ENCODE results near the gene PRELP. TPM values are rescaled to one million over a fixed set of nuclear protein-coding genes. Genes with fewer than 3 reads are reported as not detected.

The PRELP gene
- total and polyA plus RNA-seq, 9 of the 15 experiments (the other 6 are each of a cell fraction or from before 2014, with no cell fraction given): 0.04 TPM; not detected in 8

DNA sequence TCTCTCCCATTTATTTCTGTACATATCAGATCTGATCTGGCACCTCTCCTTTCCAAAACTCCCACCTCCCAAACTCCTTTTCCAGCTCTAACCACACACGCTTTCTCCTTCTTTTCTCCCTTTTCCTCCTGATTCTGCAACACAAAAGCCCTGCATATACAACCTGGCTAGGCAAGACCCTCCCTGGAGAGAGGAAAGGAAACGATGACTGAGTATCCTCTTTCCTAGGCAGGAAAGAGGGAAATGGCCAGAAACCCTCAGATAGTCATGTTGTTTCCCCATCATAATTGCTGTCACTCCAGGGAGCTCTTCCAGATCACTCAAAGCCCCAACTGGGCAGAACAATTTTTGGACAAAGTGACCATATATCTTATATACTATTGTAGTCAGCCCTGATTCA is 32.3 kb upstream of the PRELP start:
- no peak for FAIRE-seq
- Histone ChIP-seq H3K4me1 (replicated peaks in 1 of 2; ENCODE audit: control insufficient read depth in 2 of 2, insufficient read depth in 2 of 2, low read length in 2 of 2) (no peaks in the 10 kb centered on the region), H3K9me1 (ENCODE audit: control insufficient read depth, insufficient read depth, low read length) (no peaks in the 10 kb centered on the region), H3K27me3 (ENCODE audit: control insufficient read depth in 2 of 2, insufficient read depth in 2 of 2, low read length in 2 of 2) (peaks cover 18 to 40% of the 10 kb centered on the region in 2 experiments; a peak in 4 of 5 replicates), H3K4me3 (no peak overlapping the region), H3K9me3 (replicated peaks; ENCODE audit: control insufficient read depth, insufficient read depth, low read depth, low read length) (no peaks in the 10 kb centered on the region; the same call in 1 of the 2 replicates), H3K9ac (ENCODE audit: insufficient read depth in 1 of 2, low read depth in 2 of 2, low read length in 2 of 2) (no peak overlapping the region), H3K27ac (ENCODE audit: extremely low read depth, low read depth, low read length) (no peak overlapping the region), H3K36me3 (ENCODE audit: control insufficient read depth, insufficient read depth, low read length) (no peaks in the 10 kb centered on the region), H4K20me1 (replicated peaks; ENCODE audit: control insufficient read depth, insufficient read depth, low read length) (no peaks in the 10 kb centered on the region), H3K4me2 (ENCODE audit: insufficient read depth, low read length) (no peak overlapping the region), H3K79me2 (ENCODE audit: control insufficient read depth, insufficient read depth, low read length) (no peaks in the 10 kb centered on the region), H2AFZ (ENCODE audit: low read depth, low read length) (no peak overlapping the region)
- ChIA-PET CTCF (ENCODE audit: low intra/inter-chr PET ratio) (no interaction called here), POLR2A (interaction anchor here (0.6 to 1.0 kb wide), 3 partner anchors 12 to 402 kb away, joined by 3 read pairs; no protein-coding TSS in a partner anchor)
- WGBS (ENCODE audit: insufficient coverage, low coverage, missing lambda C conversion rate): 0% methylated on average over 2 of the region's 2 CpGs
- in situ Hi-C loops (cut with MboI) (loop anchor here (5.0 kb wide), 1 partner anchor 101 kb away; no protein-coding TSS in a partner anchor), intact Hi-C loops (cut with micrococcal nuclease) (loop anchor here (5.0 kb wide), 1 partner anchor 176 kb away; no protein-coding TSS in a partner anchor)
- ATAC-seq: no peak
- no TSS peak for BruUV-seq (replicated peaks)
- TF ChIP-seq ZNF436 (CRISPR knock-in tag; IDR thresholded peaks at IDR 0.05): no peak
- no peak for TF ChIP-seq PHF8 (IDR thresholded peaks at IDR 0.05; ENCODE audit: borderline replicate concordance, low read length)
- TF ChIP-seq ZNF134 (CRISPR knock-in tag; conservative IDR thresholded peaks at IDR 0.05): no peak
- no peak for TF ChIP-seq NCOR1 (IDR thresholded peaks at IDR 0.05)
- TF ChIP-seq, protein P1, sequence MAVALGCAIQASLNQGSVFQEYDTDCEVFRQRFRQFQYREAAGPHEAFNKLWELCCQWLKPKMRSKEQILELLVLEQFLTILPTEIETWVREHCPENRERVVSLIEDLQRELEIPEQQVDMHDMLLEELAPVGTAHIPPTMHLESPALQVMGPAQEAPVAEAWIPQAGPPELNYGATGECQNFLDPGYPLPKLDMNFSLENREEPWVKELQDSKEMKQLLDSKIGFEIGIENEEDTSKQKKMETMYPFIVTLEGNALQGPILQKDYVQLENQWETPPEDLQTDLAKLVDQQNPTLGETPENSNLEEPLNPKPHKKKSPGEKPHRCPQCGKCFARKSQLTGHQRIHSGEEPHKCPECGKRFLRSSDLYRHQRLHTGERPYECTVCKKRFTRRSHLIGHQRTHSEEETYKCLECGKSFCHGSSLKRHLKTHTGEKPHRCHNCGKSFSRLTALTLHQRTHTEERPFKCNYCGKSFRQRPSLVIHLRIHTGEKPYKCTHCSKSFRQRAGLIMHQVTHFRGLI (CRISPR knock-in tag; IDR thresholded peaks at IDR 0.05): no peak
- no peak for TF ChIP-seq ZNF384 (IDR thresholded peaks at IDR 0.05; ENCODE audit: low read depth, low read length)
- no peak for TF ChIP-seq ZNF282 (CRISPR knock-in tag; IDR thresholded peaks at IDR 0.05)
- TF ChIP-seq, protein P2, sequence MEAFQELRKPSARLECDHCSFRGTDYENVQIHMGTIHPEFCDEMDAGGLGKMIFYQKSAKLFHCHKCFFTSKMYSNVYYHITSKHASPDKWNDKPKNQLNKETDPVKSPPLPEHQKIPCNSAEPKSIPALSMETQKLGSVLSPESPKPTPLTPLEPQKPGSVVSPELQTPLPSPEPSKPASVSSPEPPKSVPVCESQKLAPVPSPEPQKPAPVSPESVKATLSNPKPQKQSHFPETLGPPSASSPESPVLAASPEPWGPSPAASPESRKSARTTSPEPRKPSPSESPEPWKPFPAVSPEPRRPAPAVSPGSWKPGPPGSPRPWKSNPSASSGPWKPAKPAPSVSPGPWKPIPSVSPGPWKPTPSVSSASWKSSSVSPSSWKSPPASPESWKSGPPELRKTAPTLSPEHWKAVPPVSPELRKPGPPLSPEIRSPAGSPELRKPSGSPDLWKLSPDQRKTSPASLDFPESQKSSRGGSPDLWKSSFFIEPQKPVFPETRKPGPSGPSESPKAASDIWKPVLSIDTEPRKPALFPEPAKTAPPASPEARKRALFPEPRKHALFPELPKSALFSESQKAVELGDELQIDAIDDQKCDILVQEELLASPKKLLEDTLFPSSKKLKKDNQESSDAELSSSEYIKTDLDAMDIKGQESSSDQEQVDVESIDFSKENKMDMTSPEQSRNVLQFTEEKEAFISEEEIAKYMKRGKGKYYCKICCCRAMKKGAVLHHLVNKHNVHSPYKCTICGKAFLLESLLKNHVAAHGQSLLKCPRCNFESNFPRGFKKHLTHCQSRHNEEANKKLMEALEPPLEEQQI (IDR thresholded peaks at IDR 0.05): no peak
- TF ChIP-seq, protein P3, sequence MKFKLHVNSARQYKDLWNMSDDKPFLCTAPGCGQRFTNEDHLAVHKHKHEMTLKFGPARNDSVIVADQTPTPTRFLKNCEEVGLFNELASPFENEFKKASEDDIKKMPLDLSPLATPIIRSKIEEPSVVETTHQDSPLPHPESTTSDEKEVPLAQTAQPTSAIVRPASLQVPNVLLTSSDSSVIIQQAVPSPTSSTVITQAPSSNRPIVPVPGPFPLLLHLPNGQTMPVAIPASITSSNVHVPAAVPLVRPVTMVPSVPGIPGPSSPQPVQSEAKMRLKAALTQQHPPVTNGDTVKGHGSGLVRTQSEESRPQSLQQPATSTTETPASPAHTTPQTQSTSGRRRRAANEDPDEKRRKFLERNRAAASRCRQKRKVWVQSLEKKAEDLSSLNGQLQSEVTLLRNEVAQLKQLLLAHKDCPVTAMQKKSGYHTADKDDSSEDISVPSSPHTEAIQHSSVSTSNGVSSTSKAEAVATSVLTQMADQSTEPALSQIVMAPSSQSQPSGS (CRISPR knock-in tag; IDR thresholded peaks at IDR 0.05): no peak
- no peak for TF ChIP-seq ZNF140 (CRISPR knock-in tag; IDR thresholded peaks at IDR 0.05)
- TF ChIP-seq ZFP36 (IDR thresholded peaks at IDR 0.05; ENCODE audit: low read depth, low read length, partially characterized antibody): no peak
- TF ChIP-seq TFAP4 (CRISPR knock-in tag; IDR thresholded peaks at IDR 0.05; ENCODE audit: borderline replicate concordance): no peak
- TF ChIP-seq EP300 (IDR thresholded peaks at IDR 0.05; ENCODE audit: low read length): no peak
- no peak for DNase-seq (ENCODE audit: extremely low read depth in 1 of 4, low spot score in 3 of 4)
